Measurements from ENCODE around the gene HEXB.

The HEXB gene

GRCh38 chr5:74761241-74761640, 76.2 kb downstream of the HEXB start:
- DNase-seq, result no peak

GRCh38 chr5:74762599-74762998, 77.6 kb downstream of the HEXB start:
- DNase-seq, result no peak

GRCh38 chr5:74763504-74763903, 78.5 kb downstream of the HEXB start:
- no peak for DNase-seq

GRCh38 chr5:74765201-74765600, 80.2 kb downstream of the HEXB start:
- DNase-seq, result no peak

- no peak for DNase-seq
These were observed 80.9 kb downstream of the HEXB start for GRCh38 chr5:74765929-74766328.

GRCh38 chr5:74766418-74766848, 81.4 kb downstream of the HEXB start:
- no peak for DNase-seq

- peak; percentile 91 for DNase-seq
These were observed 82.0 kb downstream of the HEXB start, which contains the start of the genes GFM2 and NSA2 for GRCh38 chr5:74766849-74767578. Gene GFM2, minus strand, starts transcription at chr5:74767117. Its CDS starts 3,375 bp downstream, at chr5:74763742. Gene NSA2, plus strand, starts transcription at chr5:74767249. Its CDS starts 112 bp downstream, at chr5:74767361.

- no peak for DNase-seq
These were observed 82.5 kb downstream of the HEXB start for GRCh38 chr5:74767579-74767913.
